Eye (tissue), 1 donor: Measurements from ENCODE around the gene INSYN2B.
A peak's percentile ranks its signal among the peaks of the same experiment; 100 is the strongest.
"Not testable (repeated sequence)": the region's sequence is repeated elsewhere in the genome, so short reads cannot be mapped to it uniquely, and the experiment has no call there.

Experiments used
- DNase-seq: peaks from one replicate; pipeline ENCODE4 v3.0.0-alpha.2; 2015

INSYN2B gene

DNA sequence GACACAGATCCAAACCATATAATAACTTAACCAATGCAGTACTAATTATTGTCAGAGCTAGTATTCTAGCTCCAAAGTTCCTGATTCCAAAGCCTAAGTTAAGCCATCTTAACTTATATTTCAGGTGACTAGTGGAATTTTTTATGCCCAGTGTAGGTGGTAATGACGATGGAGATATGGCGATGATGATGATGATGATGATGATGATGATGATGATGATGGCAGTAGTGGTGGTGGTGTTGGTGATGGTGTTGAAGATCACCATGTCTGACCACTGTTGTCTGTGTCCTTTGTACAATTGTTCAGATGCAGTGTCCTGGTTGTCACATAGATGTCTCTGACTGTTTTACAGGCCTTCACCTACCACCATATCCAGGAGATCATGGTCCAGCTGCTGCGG, 139.9 kb downstream of the INSYN2B start:
- DNase-seq: no peak

DNA sequence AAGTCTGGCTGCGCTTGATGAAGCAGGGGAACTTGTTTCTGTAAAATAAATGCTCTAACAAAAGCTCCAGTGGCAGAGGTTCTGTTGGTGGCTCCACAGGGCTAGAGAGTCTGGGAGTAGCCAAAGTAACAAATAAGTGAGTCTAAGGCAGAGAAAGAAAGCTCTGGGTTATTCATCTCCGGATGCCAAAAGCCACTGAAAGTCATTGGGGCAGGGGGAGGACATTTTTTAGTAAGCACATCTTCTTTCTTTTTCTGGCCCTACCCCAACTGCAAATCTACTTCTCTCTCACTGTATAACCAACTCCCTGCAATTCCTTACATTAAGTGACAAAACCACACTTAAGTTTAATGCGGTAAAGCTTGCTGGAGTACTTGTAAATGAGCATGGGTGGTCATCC, 141.6 kb downstream of the INSYN2B start:
- DNase-seq: no peak

DNA sequence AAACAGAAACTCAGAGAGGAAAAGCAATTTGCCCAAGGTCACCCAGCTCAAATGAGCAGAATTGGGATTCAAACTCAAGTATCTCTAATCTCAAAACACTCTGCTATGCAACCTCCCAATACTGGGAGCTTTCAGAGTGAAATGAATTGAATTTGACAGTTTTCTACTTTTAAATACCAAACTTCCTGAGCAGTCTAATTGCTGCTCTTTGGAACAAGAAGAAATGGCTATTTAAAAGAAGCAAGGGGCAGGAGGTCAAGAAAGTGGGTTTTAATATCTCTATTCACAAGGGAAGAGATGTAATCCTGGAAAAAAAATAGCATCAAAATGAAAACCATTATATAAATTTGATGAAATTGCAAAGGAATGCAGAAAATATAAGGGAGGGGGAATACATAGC, 142.6 kb downstream of the INSYN2B start:
- DNase-seq: peak; percentile 65

DNA sequence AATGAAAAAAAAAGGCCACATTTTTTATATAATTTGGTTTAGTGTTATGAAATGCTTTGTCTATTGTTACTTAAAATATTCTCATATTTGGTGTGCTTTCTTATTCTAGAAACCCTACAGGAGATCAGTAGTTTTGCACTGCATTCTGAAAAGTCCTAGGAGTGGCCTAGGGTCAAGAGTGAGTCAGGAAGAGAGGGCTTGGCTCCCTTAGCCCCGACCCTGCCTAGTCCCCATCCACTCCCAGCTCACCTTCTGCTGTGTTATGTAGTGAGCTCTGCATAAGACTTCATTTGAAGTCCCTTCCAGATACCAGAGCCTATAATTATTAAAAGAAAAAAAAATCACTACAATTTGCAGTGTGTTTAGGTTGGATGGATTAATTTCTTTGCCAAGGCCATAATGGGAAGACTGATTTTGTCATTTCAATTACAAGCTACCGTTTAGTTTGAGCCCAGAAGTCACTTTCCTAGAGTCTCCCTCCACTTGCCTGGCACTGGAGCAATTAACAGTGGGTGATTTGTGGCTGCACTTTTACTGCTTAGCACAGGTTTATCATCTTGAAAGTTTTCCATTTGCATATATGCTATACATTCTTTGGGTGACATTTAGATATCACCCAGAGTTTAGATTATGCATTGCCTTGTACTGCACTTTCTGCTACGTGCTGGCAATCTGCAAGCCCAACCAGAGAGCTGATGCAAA, 143.3 kb downstream of the INSYN2B start:
- DNase-seq: no peak

DNA sequence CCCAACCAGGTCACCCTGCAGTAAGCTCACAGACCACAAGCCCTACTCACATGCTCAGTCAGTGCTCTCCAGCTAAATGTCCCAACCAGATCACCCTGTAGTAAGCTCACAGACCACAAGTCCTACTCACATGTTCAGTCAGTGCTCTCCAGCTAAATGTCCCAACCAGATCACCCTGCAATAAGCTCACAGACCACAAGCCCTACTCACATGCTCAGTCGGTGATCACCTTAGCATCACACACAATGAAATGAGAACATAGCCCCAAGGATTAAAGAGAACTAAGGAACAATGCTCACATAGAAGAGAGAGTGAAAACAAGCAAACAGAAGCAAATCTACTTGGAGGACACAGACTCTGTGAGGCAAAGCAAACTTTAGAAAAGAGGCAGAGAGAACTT, 145.8 kb downstream of the INSYN2B start:
- DNase-seq: not testable (repeated sequence)

DNA sequence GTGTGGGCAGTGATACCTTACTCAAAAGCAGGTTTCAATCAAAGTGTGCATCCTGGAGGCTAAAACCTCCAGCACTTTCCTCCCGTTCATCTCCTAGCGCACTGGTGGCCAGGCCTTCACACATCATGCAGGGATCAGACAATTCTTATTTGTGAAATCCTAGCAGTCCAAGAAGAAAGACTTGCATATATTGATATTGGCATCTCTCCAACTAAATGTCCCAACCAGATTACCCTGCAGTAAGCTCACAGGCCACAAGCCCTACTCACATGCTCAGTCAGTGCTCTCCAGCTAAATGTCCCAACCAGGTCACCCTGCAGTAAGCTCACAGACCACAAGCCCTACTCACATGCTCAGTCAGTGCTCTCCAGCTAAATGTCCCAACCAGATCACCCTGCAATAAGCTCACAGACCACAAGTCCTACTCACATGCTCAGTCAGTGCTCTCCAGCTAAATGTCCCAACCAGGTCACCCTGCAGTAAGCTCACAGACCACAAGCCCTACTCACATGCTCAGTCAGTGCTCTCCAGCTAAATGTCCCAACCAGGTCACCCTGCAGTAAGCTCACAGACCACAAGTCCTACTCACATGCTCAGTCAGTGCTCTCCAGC, 146.5 kb downstream of the INSYN2B start:
- not testable (repeated sequence) for DNase-seq

DNA sequence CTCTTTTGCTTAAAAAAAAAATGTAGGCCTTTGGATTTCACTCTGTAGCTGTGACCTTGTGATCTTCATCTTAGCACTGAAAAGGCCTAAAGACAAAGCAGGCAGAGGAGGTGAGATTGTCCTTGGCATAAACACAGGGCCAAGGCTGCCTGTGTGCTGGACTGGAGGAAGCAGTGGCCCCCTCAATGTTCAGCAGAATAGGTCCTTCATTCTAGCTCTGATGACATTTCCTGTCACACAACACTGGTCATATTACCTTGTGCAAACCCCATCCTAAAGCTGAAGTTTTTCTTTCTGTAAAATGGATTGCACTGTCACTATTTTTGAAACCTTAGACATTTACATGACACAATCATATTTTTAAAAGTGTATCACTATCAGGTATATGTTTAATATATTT, 147.4 kb downstream of the INSYN2B start:
- no peak for DNase-seq

DNA sequence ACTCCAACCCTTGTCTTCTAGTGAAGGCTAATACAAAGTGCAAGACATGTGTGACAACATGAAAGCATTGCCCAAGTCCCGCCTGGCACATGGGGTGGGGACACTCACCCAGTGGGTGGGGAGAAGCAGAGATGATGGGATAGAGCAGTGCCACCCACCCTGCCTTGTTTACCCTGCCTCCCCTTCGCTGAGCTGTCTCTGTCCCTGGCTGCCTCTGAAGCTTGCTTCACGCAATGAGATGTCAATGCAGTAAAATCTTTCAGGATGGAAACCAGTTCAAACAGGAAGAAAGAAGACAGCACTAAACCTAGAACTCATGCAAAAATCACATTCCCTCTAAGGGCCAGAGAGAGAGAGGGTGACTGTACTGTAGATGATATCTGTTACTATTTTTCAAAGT, 148.0 kb downstream of the INSYN2B start:
- no peak for DNase-seq

DNA sequence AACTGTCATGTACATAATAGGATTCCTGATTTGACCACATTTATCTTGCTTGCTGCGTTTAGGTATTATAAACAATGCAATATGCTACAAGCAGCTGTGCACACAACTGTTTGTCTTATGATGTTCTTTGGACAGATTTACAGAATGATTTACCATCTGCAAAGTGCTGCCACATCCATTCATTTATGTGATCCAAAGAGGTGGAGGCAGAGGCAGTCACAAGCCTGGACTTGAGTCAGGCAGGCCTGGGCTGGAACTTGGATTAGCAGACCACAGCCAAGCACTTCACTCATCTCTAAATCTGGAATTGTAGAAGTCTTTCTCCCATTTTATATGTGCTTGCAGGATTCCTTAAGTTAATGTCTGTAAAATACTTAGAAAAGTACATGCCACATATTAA, 149.0 kb downstream of the INSYN2B start:
- DNase-seq: no peak

DNA sequence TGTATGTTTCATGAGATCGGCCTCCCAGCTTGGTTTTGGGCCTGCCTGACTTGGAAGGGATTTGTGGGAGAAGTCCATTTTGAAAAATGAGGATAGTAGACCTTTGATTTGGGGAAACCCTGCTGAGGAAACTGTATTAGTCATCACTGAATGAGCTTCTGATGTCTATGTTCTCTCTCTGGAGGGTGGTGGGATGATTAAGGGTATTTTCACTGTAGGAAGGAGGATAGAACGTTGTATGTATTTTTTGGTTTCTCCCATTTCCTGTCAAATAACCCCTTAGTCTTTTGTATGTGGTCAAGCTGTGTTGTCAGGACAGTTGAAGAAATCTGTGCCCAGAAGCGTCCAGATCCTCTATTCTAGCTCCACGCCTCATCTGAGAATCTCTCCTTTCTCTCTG, 151.9 kb downstream of the INSYN2B start:
- DNase-seq: no peak

DNA sequence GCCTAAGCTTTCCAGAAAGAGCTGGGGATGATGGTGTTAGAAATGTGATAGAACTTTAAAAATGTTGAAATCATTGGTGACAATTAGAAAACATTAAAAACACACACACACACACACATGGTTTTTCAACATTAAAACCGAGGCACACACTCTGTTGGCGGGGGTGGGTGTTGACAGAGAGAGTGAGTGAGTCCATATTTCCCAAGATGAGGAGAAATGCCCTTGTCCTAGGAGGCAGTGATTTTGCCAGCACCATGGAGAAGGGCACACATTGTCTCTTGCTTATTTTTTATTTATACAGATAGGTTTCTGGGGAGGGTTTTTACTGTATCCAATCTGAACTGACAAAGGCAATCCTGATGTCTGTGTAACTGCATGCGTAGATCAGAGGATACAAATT, 152.5 kb downstream of the INSYN2B start:
- no peak for DNase-seq

DNA sequence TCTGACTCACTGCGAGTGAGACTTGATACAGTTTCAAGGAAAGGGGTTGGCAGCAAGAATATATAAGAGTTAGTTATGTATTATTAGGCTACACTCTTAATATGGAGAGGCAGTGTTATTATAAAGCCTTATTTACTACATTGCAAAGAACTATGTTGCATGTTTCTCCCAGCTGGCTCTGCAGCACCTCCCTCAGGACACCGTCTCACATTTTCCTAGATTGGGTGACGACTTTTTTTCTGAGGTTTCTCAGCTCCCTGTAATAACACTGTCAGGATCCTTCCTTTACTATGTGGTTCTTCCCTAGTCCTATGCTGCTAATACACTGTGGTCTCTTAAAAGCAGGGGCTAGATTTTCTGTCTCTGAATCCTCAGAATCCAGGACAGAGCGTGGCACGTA, 153.7 kb downstream of the INSYN2B start:
- no peak for DNase-seq

DNA sequence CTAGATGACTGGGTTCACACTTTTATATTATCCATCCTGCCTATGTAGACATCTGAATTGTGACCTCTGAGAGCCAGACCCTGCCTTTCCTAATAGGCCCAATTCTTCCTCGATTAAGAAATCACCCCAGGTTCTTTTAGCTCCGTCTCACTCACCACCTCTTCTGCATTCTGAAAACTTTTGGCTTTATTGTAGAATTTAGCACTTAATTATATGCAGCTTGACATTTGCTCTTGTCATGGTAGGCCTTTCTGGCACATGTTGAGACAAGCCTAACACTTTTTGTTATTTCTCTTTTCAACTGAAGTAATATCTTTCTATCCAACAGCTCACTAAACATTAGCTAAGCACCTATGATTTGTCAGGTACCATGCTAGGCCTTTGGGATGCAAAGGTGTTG, 163.3 kb downstream of the INSYN2B start:
- no peak for DNase-seq

DNA sequence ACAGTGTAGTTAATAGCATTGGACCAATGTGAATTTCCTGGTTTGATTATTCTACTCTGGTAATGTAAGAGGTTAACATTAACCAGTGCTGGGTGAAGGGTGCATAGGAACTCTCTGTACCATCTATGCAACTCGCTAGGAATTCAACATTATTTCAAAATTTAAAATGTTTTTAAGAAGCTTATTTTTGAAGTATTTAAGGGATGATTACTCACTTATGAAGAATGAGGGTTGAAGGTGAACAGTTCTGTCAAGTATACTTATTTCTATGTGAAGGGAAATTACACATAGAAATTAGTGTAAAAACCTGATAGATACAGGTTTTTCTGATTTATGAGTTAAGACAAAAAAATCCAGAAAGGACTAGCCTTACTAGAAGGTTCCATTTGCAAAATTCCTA, 165.8 kb downstream of the INSYN2B start:
- no peak for DNase-seq
